GM21360 (cell line): ENCODE data around the gene DAP.
"Not testable (repeated sequence)": the region's sequence is repeated elsewhere in the genome, so short reads cannot be mapped to it uniquely, and the experiment has no call there.

Experiments
- ATAC-seq: cut with Tn5 transposase; IDR thresholded peaks from one replicate; pipeline ENCODE4 v1.9.1; 2021; ENCODE audit warnings: mild to moderate bottlenecking, moderate library complexity; ENCODE audit not compliant: unreplicated experiment

DAP gene

GRCh38 chr5:10735569-10736276 lies 25.3 kb downstream of the DAP start:
- ATAC-seq = peak; percentile 78

DNA sequence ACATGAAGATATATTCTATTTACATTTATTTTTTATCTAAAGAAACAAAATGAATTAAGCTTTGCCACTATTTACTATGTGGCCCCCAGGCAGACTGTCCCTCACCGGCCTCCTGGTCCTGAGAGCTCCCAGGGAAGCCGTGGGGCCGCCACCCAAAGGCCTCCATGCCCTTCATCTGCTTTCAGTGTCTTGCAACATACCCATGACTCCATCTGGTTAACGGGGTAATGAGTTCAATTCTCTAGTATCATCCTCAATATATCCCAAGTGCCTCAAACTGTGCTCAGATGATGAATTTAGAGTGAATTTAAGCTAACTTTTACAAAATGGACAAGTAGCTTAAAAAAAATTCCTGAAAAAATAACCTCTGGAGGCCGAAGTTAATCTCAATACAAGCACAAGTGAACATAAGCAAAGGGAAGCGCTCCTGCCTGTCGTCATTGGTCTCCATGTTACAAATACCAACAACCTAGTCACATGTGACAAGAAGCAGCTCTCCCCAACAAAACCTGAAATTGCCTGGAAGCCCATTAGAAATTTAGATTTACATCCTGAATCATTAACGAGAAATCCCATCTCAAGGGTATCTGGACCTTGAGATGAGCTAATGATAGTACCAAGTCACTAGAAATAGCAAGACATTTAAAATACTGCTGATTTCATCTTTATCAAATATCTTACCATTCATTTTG lies 26.1 kb downstream of the DAP start:
- no peak for ATAC-seq

GRCh38 chr5:10734037-10734709 lies 26.9 kb downstream of the DAP start:
- no peak for ATAC-seq

DNA sequence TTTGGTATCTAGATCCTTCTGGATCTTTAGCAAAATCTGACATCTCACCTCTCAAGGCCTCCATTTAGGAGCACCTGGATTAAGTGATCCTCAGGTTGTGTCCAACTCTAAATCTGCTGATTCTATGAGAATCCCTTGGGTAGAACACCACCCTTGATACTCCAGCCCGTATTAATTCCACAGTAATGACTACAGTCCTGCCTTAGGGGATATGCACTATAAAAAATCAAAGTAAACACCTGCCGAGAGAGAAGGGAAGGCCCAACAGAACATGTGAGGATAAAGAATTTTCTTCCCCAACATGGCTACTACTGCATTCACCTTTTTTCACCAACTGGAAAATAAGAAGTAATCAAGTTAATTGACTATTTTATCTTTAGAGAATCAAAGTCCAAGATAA lies 27.6 kb downstream of the DAP start:
- ATAC-seq = no peak

GRCh38 chr5:10731913-10732312 lies 29.1 kb downstream of the DAP start:
- ATAC-seq = no peak

DNA sequence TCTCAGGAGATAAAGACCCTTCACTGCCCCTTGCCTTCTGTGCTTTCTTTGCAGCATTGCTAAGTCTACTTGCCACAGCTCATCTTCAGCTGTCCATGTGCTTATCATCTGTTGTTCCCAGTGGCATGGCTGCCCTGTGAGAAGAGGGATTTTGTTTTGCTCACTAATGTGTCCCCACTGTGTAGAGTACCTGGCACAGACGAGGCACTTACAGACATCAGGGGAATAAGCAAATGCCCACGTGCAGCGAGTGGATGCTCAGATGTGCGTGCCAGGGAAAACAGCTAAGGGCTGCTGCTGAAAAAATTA lies 31.0 kb downstream of the DAP start:
- no peak for ATAC-seq

- ATAC-seq = no peak
Measured at GRCh38 chr5:10729320-10730042, 31.6 kb downstream of the DAP start.

- ATAC-seq = no peak
Measured at GRCh38 chr5:10728679-10729078, 32.4 kb downstream of the DAP start.

GRCh38 chr5:10727861-10728260 lies 33.2 kb downstream of the DAP start:
- no peak for ATAC-seq

GRCh38 chr5:10726913-10727517 lies 34.0 kb downstream of the DAP start:
- ATAC-seq = peak; percentile 67

DNA sequence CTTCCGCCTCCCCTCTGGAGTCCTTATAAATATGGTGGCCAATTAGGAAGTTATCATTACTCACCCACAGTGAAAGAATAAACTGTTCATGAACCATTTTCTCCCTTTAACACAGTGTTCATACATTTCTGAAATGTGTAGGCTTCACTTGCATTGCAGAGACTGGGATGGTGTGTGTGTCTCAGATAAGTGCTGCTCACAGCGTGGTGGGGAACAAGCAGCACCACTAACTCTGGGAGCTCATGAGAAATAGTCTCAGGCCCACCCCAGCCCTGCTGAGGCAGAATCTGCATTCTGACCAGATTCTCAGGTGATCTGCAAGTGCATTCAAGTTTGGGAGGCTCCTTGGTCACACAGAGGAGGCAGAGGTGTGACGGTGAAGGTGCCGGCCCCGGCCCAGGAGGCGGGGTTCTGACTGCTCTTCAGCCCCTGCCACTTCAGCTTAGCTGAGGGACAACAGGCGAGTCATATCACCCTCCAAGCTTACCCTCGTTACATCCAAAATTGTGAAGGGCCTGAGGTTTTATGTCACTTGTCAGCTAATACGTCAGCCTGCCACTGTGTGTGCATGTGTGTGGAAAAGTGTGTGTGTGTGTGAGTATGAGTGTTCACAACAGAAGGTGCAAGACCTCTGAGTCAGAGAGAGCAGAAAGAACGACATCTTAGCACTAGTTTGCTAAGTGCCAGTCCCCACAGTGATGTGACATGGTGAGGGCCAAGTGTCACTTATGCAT lies 34.7 kb downstream of the DAP start:
- ATAC-seq = no peak

- no peak for ATAC-seq
Measured at GRCh38 chr5:10725636-10726035, 35.4 kb downstream of the DAP start.

DNA sequence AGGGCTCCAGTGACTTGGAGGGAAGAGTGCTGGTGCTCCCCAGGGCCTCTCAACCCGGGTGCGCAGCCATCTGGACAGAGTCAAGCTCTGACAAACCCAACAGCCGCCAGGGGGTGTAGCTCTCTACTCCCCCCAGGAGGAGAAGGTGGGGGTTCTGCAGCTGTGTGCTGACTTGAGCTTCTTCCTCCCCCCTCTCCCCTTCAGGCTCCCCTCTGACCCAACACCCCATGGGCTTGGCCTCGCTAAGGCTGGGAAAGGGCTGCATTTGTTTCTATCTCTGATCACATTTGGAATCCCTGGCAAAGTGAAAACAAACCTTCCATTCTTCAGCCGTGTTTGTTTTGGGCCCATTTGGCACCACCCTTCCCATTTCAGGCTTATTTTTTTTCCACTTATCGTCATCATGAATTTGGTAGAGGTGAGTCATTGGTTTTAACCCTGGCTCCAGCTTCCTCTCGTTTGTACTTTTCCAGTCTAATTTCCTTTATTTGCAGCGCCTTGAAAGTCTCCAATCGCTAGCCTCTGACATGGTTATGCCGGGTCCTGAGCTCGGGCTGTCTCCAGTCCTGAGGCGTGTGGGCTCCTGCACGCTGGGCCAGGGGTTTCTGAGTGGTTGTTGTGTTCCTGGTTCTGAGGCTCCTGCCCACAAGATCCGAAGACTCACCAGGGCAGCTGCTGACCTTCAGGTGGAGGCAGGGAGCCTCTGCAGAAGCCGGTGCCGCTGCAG lies 36.1 kb downstream of the DAP start:
- no peak for ATAC-seq

GRCh38 chr5:10723514-10723913 lies 37.5 kb downstream of the DAP start:
- ATAC-seq = no peak

DNA sequence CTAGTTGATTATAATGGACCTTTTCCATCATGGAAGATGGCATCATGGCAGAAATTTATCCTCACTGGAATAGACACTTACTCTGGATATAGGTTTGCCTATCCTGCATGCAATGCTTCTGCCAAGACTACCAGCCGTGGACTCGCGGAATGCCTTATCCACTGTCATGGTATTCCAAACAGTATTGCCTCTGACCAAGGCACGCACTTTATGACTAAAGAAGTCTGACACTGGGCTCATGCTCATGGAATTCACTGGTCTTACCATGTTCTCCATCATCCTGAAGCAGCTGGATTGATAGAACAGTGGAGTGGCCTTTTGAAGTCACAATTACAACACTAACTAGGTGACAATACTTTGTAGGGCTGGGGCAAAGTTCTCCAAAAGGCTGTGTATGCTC lies 40.3 kb downstream of the DAP start:
- not testable (repeated sequence) for ATAC-seq

DNA sequence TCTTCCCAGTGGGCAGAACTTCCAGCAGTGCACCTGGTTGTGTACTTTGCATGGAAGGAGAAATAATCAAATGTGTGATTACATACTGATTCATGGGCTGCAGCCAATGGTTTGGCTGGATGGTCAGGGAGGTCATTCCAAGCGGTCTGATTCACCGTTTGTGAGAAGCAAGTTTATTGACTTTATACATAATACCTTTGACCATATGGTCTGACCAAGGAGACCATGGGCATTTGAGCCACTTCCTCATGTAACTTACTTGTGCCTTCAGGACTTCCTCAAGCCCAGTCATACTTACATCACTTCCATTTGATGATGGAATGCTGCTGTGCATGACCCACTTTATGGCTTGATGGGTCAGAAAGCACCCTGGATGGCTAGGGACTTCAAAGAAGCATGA lies 41.1 kb downstream of the DAP start:
- no peak for ATAC-seq

GRCh38 chr5:10718617-10719016 lies 42.4 kb downstream of the DAP start:
- not testable (repeated sequence) for ATAC-seq

DNA sequence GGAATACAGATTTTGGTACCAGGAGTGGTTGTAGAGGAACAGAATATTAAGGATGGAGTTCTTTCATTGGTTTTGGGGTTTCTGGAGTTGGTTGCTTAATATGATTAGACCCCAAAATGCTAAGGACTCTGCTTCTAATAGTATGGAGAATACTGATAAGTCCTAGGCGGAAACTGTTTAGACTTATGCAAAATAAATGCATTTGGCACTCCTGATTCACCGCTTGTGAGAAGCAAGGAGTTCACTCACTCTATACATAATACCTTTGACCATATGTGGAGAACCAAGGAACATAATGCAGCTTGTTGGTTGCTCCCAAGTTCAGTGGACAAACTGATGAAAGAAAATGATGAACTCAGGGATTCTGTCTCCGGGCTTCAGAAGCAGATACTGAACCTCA lies 44.2 kb downstream of the DAP start:
- ATAC-seq = not testable (repeated sequence)

- no peak for ATAC-seq
Measured at GRCh38 chr5:10715605-10716290, 45.3 kb downstream of the DAP start.
